SK-MEL-5 (cell line): ENCODE measurements around the gene ABHD17A. TPM values are rescaled to one million over a fixed set of nuclear protein-coding genes. Genes with fewer than 3 reads are reported as not detected.

Source experiments
- DNase-seq: peaks from one replicate; pipeline ENCODE4 v3.0.0-alpha.2; 2016; ENCODE audit warnings: low read depth, low spot score
- in situ Hi-C: cut with HindIII; loops from 2 replicates; pipeline ENCODE4 v1.10.0; 2016; ENCODE audit warnings: low sequenced_read_pairs, high pct_unique_total_duplicates, low pct_unique_long_range_greater_than_20kb
- total RNA-seq: library from RNA; depleted of rRNA; stranded (reverse); fragments of >200 nt; shearing (Covaris generic); gene quantifications from 2 replicates; pipeline ENCODE4 v1.2.3, GENCODE V29; 2014

Gene ABHD17A
- total RNA-seq, 1 experiment from 2014 or later: 48.0 TPM

- in situ Hi-C loops: no loop called here
- no peak for DNase-seq
These were observed 24.3 kb downstream of the ABHD17A start for GRCh38 chr19:1860821-1861598.

- in situ Hi-C loops: no loop called here
- no peak for DNase-seq
These were observed 25.1 kb downstream of the ABHD17A start for GRCh38 chr19:1860042-1860775.

GRCh38 chr19:1859331-1859781 is 25.9 kb downstream of the ABHD17A start:
- DNase-seq: no peak
- in situ Hi-C loops: no loop called here

- in situ Hi-C loops: no loop called here
- DNase-seq: no peak
These were observed 26.7 kb downstream of the ABHD17A start for GRCh38 chr19:1858412-1859081.

GRCh38 chr19:1857648-1858326 is 27.5 kb downstream of the ABHD17A start:
- no peak for DNase-seq
- in situ Hi-C loops: no loop called here

- DNase-seq: no peak
- in situ Hi-C loops: no loop called here
These were observed 28.3 kb downstream of the ABHD17A start for GRCh38 chr19:1856698-1857603.

- DNase-seq: no peak
- in situ Hi-C loops: no loop called here
These were observed 29.0 kb downstream of the ABHD17A start for GRCh38 chr19:1856345-1856697.

GRCh38 chr19:1855828-1856255 is 29.5 kb downstream of the ABHD17A start:
- DNase-seq: no peak
- in situ Hi-C loops: no loop called here

GRCh38 chr19:1855040-1855827 is 30.1 kb downstream of the ABHD17A start:
- in situ Hi-C loops: no loop called here
- DNase-seq: peak; percentile 83

- no peak for DNase-seq
- in situ Hi-C loops: no loop called here
These were observed 30.7 kb downstream of the ABHD17A start for GRCh38 chr19:1854542-1855039.

- in situ Hi-C loops: no loop called here
- DNase-seq: no peak
These were observed 31.2 kb downstream of the ABHD17A start for GRCh38 chr19:1854039-1854541.

- peak; percentile 87 for DNase-seq
- in situ Hi-C loops: no loop called here
These were observed 31.8 kb downstream of the ABHD17A start for GRCh38 chr19:1853295-1854038.

GRCh38 chr19:1852581-1853128 is 32.6 kb downstream of the ABHD17A start:
- DNase-seq: no peak
- in situ Hi-C loops: no loop called here

- in situ Hi-C loops: no loop called here
- no peak for DNase-seq
These were observed 33.4 kb downstream of the ABHD17A start for GRCh38 chr19:1851654-1852580.
